Bronchial epithelial cell (primary cell): ENCODE measurements around the gene CCDC169. TPM values are rescaled to one million over a fixed set of nuclear protein-coding genes. Genes with fewer than 3 reads are reported as not detected.
A peak's percentile ranks its signal among the peaks of the same experiment; 100 is the strongest.

Experiments
- DNase-seq: peaks from one replicate; pipeline ENCODE4 v3.0.0-alpha.2; 2010; ENCODE audit warnings: low read depth
- FAIRE-seq: peaks from 2 replicates; lab custom pipeline; 2011; peaks lifted over from hg19 to GRCh38; lab: Jason Lieb, UNC
- H3K27me3 ChIP-seq: 2 replicates; pipeline ENCODE4 v1.5.1; 2011; ENCODE audit warnings: low read length; ENCODE audit not compliant: control insufficient read depth, insufficient read depth
- H3K36me3 ChIP-seq: 2 replicates; pipeline ENCODE4 v1.5.1; 2011; ENCODE audit warnings: low read length; ENCODE audit not compliant: control insufficient read depth, insufficient read depth
- H3K4me3 ChIP-seq: 2 replicates; pipeline ENCODE4 v1.5.1; 2011; ENCODE audit warnings: mild to moderate bottlenecking, low read depth, low read length, control low read depth
- total RNA-seq: library from RNA; depleted of rRNA; stranded (reverse); fragments of >200 nt; gene quantifications from 2 replicates; pipeline ENCODE4 v1.2.1, GENCODE V29; 2014
- TF ChIP-seq, protein P1 (sequence below): IDR thresholded peaks from 2 replicates; pipeline ENCODE4 v1.5.1; 2011; ENCODE audit warnings: mild to moderate bottlenecking, moderate library complexity, low read length, control low read depth, inconsistent platforms; ENCODE audit not compliant: insufficient read depth, severe bottlenecking

The CCDC169 gene
- total RNA-seq, 1 donor from 2014 or later = 1.8 TPM

DNA sequence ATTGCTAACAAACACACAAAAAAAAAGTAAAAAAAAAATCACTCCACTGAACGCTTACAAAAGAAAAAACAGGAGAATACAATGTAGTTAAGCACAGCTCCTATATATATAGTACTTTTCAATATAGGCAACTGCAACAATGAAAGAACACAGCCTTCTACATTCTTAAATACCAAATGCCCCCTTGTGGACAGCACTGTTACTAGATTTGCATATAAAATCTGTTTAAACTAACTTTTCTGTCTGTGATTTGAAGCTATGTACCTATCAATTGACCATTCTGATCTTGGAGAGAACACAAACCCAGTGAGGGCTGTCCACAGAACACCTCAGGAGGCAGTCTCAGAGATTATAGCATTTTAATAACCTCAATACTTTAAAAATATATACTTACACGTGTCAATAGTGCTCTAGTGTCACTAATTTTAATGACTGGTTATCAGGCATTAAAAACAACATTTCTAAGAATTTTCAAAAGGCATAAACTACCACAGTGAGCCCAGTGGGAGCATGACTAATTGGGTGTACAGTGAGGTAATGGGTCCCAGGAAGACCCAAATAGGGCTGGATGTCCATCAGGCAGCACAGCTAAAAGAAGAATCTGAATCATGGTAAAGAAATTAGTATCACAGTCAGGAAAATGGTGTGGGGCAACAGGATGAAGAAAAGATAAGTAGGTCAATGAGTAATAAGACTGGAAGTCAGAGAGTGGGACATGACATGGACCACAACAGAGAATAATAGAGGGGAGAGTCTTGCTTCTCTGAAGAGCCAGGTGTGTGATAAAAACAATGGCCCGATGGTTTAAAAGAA, 22.2 kb downstream of the CCDC169 start:
- FAIRE-seq (no peak), DNase-seq (peak; percentile 59)

DNA sequence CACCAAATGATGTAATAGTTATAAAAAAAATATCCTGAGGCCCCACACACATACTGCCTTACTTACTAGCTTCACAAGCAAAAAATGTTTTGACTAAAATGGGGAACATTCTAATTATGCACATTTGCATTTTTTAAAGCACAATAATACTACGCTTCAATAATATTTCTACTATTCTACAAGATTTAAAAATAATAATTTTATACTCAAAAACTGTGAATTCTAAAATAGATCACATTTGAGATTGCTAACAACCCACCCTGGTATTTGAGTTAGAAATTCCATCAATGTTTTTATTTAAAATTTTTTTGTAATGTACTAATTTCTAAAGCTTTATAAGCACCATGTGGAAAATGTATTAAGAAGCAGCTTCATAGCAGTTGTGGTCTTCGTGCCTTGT, 24.2 kb downstream of the CCDC169 start:
- H3K27me3 ChIP-seq = no peaks in the 10 kb centered on the region
- TF ChIP-seq, protein P1, sequence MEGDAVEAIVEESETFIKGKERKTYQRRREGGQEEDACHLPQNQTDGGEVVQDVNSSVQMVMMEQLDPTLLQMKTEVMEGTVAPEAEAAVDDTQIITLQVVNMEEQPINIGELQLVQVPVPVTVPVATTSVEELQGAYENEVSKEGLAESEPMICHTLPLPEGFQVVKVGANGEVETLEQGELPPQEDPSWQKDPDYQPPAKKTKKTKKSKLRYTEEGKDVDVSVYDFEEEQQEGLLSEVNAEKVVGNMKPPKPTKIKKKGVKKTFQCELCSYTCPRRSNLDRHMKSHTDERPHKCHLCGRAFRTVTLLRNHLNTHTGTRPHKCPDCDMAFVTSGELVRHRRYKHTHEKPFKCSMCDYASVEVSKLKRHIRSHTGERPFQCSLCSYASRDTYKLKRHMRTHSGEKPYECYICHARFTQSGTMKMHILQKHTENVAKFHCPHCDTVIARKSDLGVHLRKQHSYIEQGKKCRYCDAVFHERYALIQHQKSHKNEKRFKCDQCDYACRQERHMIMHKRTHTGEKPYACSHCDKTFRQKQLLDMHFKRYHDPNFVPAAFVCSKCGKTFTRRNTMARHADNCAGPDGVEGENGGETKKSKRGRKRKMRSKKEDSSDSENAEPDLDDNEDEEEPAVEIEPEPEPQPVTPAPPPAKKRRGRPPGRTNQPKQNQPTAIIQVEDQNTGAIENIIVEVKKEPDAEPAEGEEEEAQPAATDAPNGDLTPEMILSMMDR = no peak
- H3K4me3 ChIP-seq = no peak overlapping the region
- FAIRE-seq (no peak), DNase-seq (no peak)
- no peaks in the 10 kb centered on the region for H3K36me3 ChIP-seq

More for the DNA sequence above, 22.2 kb downstream of the CCDC169 start:
- H3K4me3 ChIP-seq = no peak overlapping the region
- no peaks in the 10 kb centered on the region for H3K27me3 ChIP-seq
- no peaks in the 10 kb centered on the region for H3K36me3 ChIP-seq
- TF ChIP-seq, protein P1 = peak; percentile 53

DNA sequence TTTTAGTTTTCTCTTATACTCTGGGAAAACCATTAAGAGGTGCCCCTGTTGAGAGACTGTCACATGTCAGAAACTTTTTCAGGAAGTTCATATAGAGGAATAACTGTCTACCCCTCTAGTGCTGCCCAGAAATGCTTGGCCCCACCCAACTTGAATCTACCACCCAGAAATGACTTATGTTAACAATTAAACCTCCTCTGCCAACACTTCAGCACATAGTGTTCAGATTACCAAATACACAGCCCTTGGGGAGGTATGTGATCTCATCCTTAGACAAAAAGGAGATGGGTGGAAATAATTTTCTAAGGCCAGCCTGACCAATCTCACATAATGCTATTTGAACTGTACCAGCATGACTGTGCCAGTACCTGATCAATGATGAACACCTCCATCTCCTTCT, 35.6 kb downstream of the CCDC169 start:
- FAIRE-seq = no peak
- TF ChIP-seq, protein P1 = no peak
- H3K4me3 ChIP-seq = no peak overlapping the region
- no peaks in the 10 kb centered on the region for H3K27me3 ChIP-seq
- H3K36me3 ChIP-seq = no peaks in the 10 kb centered on the region
- DNase-seq = peak; percentile 21

DNA sequence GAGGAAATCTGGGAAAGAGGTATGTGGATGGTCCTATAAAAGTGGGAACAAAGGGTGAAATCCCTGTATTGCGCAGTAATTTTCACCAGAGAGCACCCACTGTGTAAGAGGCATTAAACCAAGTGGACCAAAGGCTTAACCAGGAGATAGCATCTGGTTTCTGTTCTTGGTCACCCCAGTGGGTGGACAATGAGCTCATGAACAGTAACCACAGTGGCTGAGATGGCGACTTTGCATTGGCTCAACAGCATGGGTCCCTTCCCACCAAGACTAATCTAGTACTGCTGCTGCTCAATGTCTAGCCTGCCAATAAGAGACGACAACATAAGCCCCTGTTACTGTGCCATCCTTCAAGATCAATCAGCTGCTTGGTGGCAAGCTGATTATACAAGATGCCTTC, 36.6 kb downstream of the CCDC169 start:
- H3K36me3 ChIP-seq = no peaks in the 10 kb centered on the region
- peak; percentile 82 for FAIRE-seq
- no peak for DNase-seq
- H3K27me3 ChIP-seq = no peaks in the 10 kb centered on the region
- H3K4me3 ChIP-seq = no peak overlapping the region
- TF ChIP-seq, protein P1 = no peak

DNA sequence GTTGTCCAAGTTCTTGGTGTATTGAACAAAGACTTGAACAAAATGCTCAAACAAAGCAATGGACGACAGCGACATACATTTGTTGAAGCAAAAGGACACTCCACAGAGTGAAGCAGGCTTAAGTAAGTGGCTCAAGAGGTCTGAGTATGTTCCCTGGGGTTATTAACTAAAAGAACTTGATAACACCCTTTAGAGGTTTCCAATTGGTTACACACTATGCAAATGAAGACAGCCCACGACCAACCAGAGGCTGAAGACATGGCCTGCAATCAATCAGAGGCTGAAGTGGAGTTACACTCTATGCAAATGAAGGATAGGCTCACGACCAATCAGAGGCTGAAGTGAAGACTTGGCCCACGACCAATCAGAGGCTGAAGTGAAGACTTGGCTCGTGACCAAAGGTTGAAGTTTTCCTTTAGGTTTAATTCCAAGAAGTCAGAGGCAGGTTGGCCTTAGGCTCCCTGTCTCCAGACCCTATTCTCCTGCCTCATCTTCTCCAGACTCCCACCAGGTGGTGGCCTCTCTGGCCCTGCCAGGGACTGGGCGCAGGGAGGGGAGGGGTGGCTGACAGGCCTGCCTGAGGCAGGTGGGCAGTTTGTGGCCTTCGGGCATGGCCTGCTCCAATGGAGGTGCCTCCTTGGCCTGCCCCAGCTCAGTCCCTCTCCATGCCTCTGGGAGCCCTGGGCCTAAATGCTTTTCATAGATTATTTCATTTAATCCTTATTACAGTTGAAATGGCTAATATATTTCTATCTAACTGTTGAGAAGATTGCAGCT, 38.1 kb downstream of the CCDC169 start:
- TF ChIP-seq, protein P1 = no peak

More for the DNA sequence above, 38.1 kb downstream of the CCDC169 start:
- Histone ChIP-seq H3K36me3 (no peaks in the 10 kb centered on the region), H3K27me3 (no peaks in the 10 kb centered on the region), H3K4me3 (no peak overlapping the region)
- DNase-seq (no peak), FAIRE-seq (no peak)
